Measurements from ENCODE around the gene KANTR. TPM values are rescaled to one million over a fixed set of nuclear protein-coding genes. Genes with fewer than 3 reads are reported as not detected.
A peak's percentile ranks its signal among the peaks of the same experiment; 100 is the strongest.
"Not testable (repeated sequence)": the region's sequence is repeated elsewhere in the genome, so short reads cannot be mapped to it uniquely, and the experiment has no call there.

KANTR gene
- total RNA-seq, 1 donor from 2014 or later = 14.4 TPM

- Mint-ChIP-seq H3K27me3 (no peaks in the 10 kb centered on the region), H3K27ac (peak overlapping the region; percentile 49)
Observed at GRCh38 chrX:53160297-53160983, 66.5 kb downstream of the KANTR start.

GRCh38 chrX:53163436-53163835, 69.5 kb downstream of the KANTR start:
- DNase-seq (ENCODE audit: extremely low spot score, unreplicated experiment) = no peak
- no peaks in the 10 kb centered on the region for H3K36me3 Mint-ChIP-seq
- no peak for TF ChIP-seq CTCF (conservative IDR thresholded peaks at IDR 0.05)
- no peak overlapping the region for H3K4me3 Mint-ChIP-seq
- no peak overlapping the region for H3K27ac Mint-ChIP-seq
- no peaks in the 10 kb centered on the region for H3K9me3 Mint-ChIP-seq
- H3K27me3 Mint-ChIP-seq = no peaks in the 10 kb centered on the region
- H3K4me1 Mint-ChIP-seq (ENCODE audit: unreplicated experiment) = peaks cover 7% of the 10 kb centered on the region

More at GRCh38 chrX:53160297-53160983, 66.5 kb downstream of the KANTR start:
- Mint-ChIP-seq H3K4me3 (peak overlapping the region; percentile 4), H3K4me1 (ENCODE audit: unreplicated experiment) (peaks cover 7% of the 10 kb centered on the region), H3K9me3 (no peaks in the 10 kb centered on the region), H3K36me3 (no peaks in the 10 kb centered on the region)
- no peak for DNase-seq (ENCODE audit: extremely low spot score, unreplicated experiment)
- TF ChIP-seq CTCF (conservative IDR thresholded peaks at IDR 0.05) = no peak

- H3K27me3 Mint-ChIP-seq; H3K36me3 Mint-ChIP-seq; H3K9me3 Mint-ChIP-seq; H3K4me1 Mint-ChIP-seq (ENCODE audit: unreplicated experiment); DNase-seq (ENCODE audit: extremely low spot score, unreplicated experiment); H3K27ac Mint-ChIP-seq; H3K4me3 Mint-ChIP-seq: not testable (repeated sequence)
Observed at GRCh38 chrX:53164566-53164965, 70.6 kb downstream of the KANTR start.

GRCh38 chrX:53166103-53166502, 72.2 kb downstream of the KANTR start:
- no peaks in the 10 kb centered on the region for H3K9me3 Mint-ChIP-seq
- peaks cover 4% of the 10 kb centered on the region for H3K4me1 Mint-ChIP-seq (ENCODE audit: unreplicated experiment)
- H3K36me3 Mint-ChIP-seq = no peaks in the 10 kb centered on the region
- no peak overlapping the region for H3K27ac Mint-ChIP-seq
- DNase-seq (ENCODE audit: extremely low spot score, unreplicated experiment) = no peak
- H3K27me3 Mint-ChIP-seq = no peaks in the 10 kb centered on the region
- no peak for TF ChIP-seq CTCF (conservative IDR thresholded peaks at IDR 0.05)
- H3K4me3 Mint-ChIP-seq = no peak overlapping the region

GRCh38 chrX:53171356-53171755, 77.4 kb downstream of the KANTR start:
- no peak for DNase-seq (ENCODE audit: extremely low spot score, unreplicated experiment)
- Mint-ChIP-seq H3K4me1 (ENCODE audit: unreplicated experiment) (no peaks in the 10 kb centered on the region), H3K4me3 (no peak overlapping the region), H3K27ac (no peak overlapping the region), H3K36me3 (no peaks in the 10 kb centered on the region), H3K9me3 (no peaks in the 10 kb centered on the region), H3K27me3 (no peaks in the 10 kb centered on the region)
- TF ChIP-seq CTCF (conservative IDR thresholded peaks at IDR 0.05) = no peak

Other genes starting within 250 kb of the KANTR start
- gene XAGE3, start 226.1 kb upstream of the KANTR start, total RNA-seq (ENCODE audit: low replicate concordance) = not detected in 2 replicates
- 14.0 and 20.1 TPM in 2 replicates for gene FAM156B, start 196.8 kb upstream of the KANTR start, total RNA-seq (ENCODE audit: low replicate concordance)
- 16.7 and 23.7 TPM in 2 replicates for gene FAM156A, start 135.6 kb upstream of the KANTR start, total RNA-seq (ENCODE audit: low replicate concordance)
- gene GPR173, start 45.4 kb upstream of the KANTR start, total RNA-seq (ENCODE audit: low replicate concordance) = 4.5 and 11.5 TPM in 2 replicates
- gene TSPYL2, start 11.8 kb upstream of the KANTR start, total RNA-seq (ENCODE audit: low replicate concordance) = 29.0 and 30.1 TPM in 2 replicates
- 92.4 and 99.8 TPM in 2 replicates for gene KDM5C, start 131.1 kb downstream of the KANTR start, total RNA-seq (ENCODE audit: low replicate concordance)
- 8.2 and 10.9 TPM in 2 replicates for gene IQSEC2, start 187.4 kb downstream of the KANTR start, total RNA-seq (ENCODE audit: low replicate concordance)